HCT116 (cell line): ENCODE measurements around the gene RBCK1. TPM values are rescaled to one million over a fixed set of nuclear protein-coding genes. Genes with fewer than 3 reads are reported as not detected.
A peak's percentile ranks its signal among the peaks of the same experiment; 100 is the strongest.

Experiments
- ATAC-seq: fragments of 200-7000 bp; cut with Tn5 transposase; 2 replicates; pipeline ENCODE4 v1.9.1; 2020; ENCODE audit warnings: mild to moderate bottlenecking, moderate library complexity
- BruUV-seq: library from RNA; stranded (reverse); fragments of 400-500 nt; replicated peaks from 2 replicates; lab custom pipeline; 2021; lab: Mats Ljungman, UMichigan
- CTCF ChIA-PET: fragments of 300-600 bp; sonication (Branson Sonifier 250); formaldehyde crosslinking; loops from one replicate; lab custom pipeline; 2021; ENCODE audit warnings: antibody characterized with exemption; lab: Charles Lee
- POLR2A ChIA-PET: fragments of 300-600, 350-600 bp; sonication (Branson Sonifier 250); formaldehyde crosslinking; loops from one replicate; lab custom pipeline; 2021; ENCODE audit warnings: antibody characterized with exemption; lab: Charles Lee
- RAD21 ChIA-PET, 2 experiments: fragments of 300-600 bp; sonication (Branson Sonifier 250); formaldehyde crosslinking; loops; one replicate each; lab custom pipeline; 2023; ENCODE audit warnings: low total read pairs in 2 of 2; ENCODE audit not compliant: uncharacterized antibody in 2 of 2, unreplicated experiment in 2 of 2, low non-redundant PET in 1 of 2; lab: Charles Lee
- DNase-seq: peaks from one replicate; pipeline ENCODE4 v3.0.0-alpha.2; 2010; ENCODE audit warnings: low read depth, low spot score
- H2AFZ ChIP-seq: fragments of 200-600 bp; shearing (Covaris generic), sonication (generic); 2 replicates; pipeline ENCODE4 v1.6.1; 2017; ENCODE audit warnings: low read depth, mixed run types, mixed read lengths, antibody characterized with exemption, low read length; ENCODE audit not compliant: poor library complexity, severe bottlenecking
- H3K27ac ChIP-seq: 2 replicates; pipeline ENCODE4 v1.5.1; 2012; ENCODE audit warnings: low read depth, low read length
- H3K27me3 ChIP-seq: fragments of 200-600 bp; sonication (generic); 2 replicates; pipeline ENCODE4 v1.6.1; 2016; ENCODE audit warnings: mixed run types, low read length, mixed read lengths; ENCODE audit not compliant: insufficient read depth
- H3K36me3 ChIP-seq, 2 experiments: fragments of 200-500 bp in 1 of 2; fragments of 200-600 bp in 1 of 2; sonication (Bioruptor generic) in 1 of 2; sonication (generic) in 1 of 2; 2 replicates each; pipeline versions ENCODE4 v1.5.1 to v1.6.1; 2014 to 2016; ENCODE audit warnings: low read length in 2 of 2, inconsistent platforms in 1 of 2, mixed read lengths in 1 of 2, mixed run types in 1 of 2; ENCODE audit not compliant: insufficient read depth in 2 of 2, control insufficient read depth in 1 of 2
- H3K4me1 ChIP-seq, 2 experiments: fragments of 200-600 bp in 1 of 2; sonication (generic) in 1 of 2; 2 replicates each; pipeline versions ENCODE4 v1.5.1 to v1.6.1; 2012 to 2017; ENCODE audit warnings: low read length in 2 of 2, inconsistent platforms in 1 of 2, mild to moderate bottlenecking in 1 of 2, mixed read lengths in 1 of 2, mixed run types in 1 of 2, moderate library complexity in 1 of 2; ENCODE audit not compliant: insufficient read depth in 2 of 2, control insufficient read depth in 1 of 2
- H3K4me2 ChIP-seq: fragments of 200-600 bp; sonication (generic); 2 replicates; pipeline ENCODE4 v1.6.1; 2017; ENCODE audit warnings: mixed run types, low read length, mixed read lengths
- H3K4me3 ChIP-seq, 2 experiments: fragments of 200-600 bp in 1 of 2; sonication (generic) in 1 of 2; replicated peaks in 1 of 2; 2 replicates each; pipeline ENCODE4 v1.5.1; 2011 to 2016; ENCODE audit warnings: low read length in 2 of 2, control low read depth in 1 of 2, low read depth in 1 of 2, mild to moderate bottlenecking in 1 of 2, mixed read lengths in 1 of 2, mixed run types in 1 of 2
- H3K79me2 ChIP-seq: fragments of 200-600 bp; sonication (generic); 2 replicates; pipeline ENCODE4 v1.6.1; 2017; ENCODE audit warnings: mild to moderate bottlenecking, mixed run types, low read length, moderate library complexity, mixed read lengths; ENCODE audit not compliant: insufficient read depth
- H3K9ac ChIP-seq: fragments of 200-600 bp; sonication (generic); 2 replicates; pipeline ENCODE4 v1.6.1; 2016; ENCODE audit warnings: low read length, mixed read lengths
- H3K9me2 ChIP-seq: fragments of 200-600 bp; sonication (generic), shearing (Covaris generic); 2 replicates; pipeline ENCODE4 v1.6.1; 2017; ENCODE audit warnings: mixed run types, mild to moderate bottlenecking, moderate library complexity; ENCODE audit not compliant: insufficient read depth
- H3K9me3 ChIP-seq, 2 experiments: fragments of 200-500 bp in 1 of 2; fragments of 200-600 bp in 1 of 2; sonication (Bioruptor generic) in 1 of 2; sonication (generic) in 1 of 2; 2 replicates each; pipeline ENCODE4 v1.6.1; 2014 to 2017; ENCODE audit warnings: low read length in 2 of 2, mixed read lengths in 2 of 2, inconsistent platforms in 1 of 2, low read depth in 1 of 2, mild to moderate bottlenecking in 1 of 2, mixed run types in 1 of 2, moderate library complexity in 1 of 2; ENCODE audit not compliant: control insufficient read depth in 1 of 2, insufficient read depth in 1 of 2
- H4K20me1 ChIP-seq: fragments of 200-600 bp; sonication (generic), shearing (Covaris generic); 2 replicates; pipeline ENCODE4 v1.6.1; 2017; ENCODE audit warnings: mixed run types, mild to moderate bottlenecking, moderate library complexity; ENCODE audit not compliant: insufficient read depth
- ATF3 ChIP-seq: IDR thresholded peaks from 2 replicates; pipeline ENCODE4 v1.6.1; 2012
- CEBPB ChIP-seq: IDR thresholded peaks from 2 replicates; pipeline ENCODE4 v1.6.1; 2012; ENCODE audit warnings: low read depth
- ELF1 ChIP-seq: IDR thresholded peaks from 2 replicates; pipeline ENCODE4 v1.6.1; 2012; ENCODE audit warnings: low read depth, borderline replicate concordance
- POLR2A ChIP-seq: IDR thresholded peaks from 2 replicates; pipeline ENCODE4 v1.7.0; 2011; ENCODE audit warnings: borderline replicate concordance; ENCODE audit not compliant: insufficient read depth, insufficient read length; ENCODE audit errors: extremely low read depth
- POLR2AphosphoS5 ChIP-seq: IDR thresholded peaks from 2 replicates; pipeline ENCODE4 v1.6.1; 2011; ENCODE audit warnings: mild to moderate bottlenecking, low read depth, low read length, moderate library complexity
- SP1 ChIP-seq: IDR thresholded peaks from 2 replicates; pipeline ENCODE4 v1.6.1; 2012; ENCODE audit warnings: low read depth
- TCF7L2 ChIP-seq: IDR thresholded peaks from 2 replicates; pipeline ENCODE4 v1.7.0; 2011; ENCODE audit warnings: borderline replicate concordance, inconsistent platforms; ENCODE audit not compliant: insufficient read depth, insufficient read length; ENCODE audit errors: extremely low read depth
- ZBTB33 ChIP-seq: IDR thresholded peaks from 2 replicates; pipeline ENCODE4 v1.6.1; 2011; ENCODE audit warnings: mild to moderate bottlenecking, low read length, moderate library complexity; ENCODE audit not compliant: insufficient replicate concordance; ENCODE audit errors: extremely low read depth
- intact Hi-C: fragments of 100-400 bp; cut with micrococcal nuclease; formaldehyde crosslinking; loops from 2 replicates; pipeline ENCODE4 v1.10.0; 2022
- total RNA-seq: library from RNA; stranded (reverse); gene quantifications from one replicate; pipeline ENCODE4 v1.2.1, GENCODE V29; 2021; ENCODE audit not compliant: unreplicated experiment

RBCK1 gene
- total RNA-seq, 1 experiment from 2014 or later: 180 TPM

- Histone ChIP-seq H3K9me2 (no peaks in the 10 kb centered on the region), H3K4me3 (peak overlapping the region; percentile 82 to 89), H3K27me3 (no peaks in the 10 kb centered on the region), H3K36me3 (no peaks in the 10 kb centered on the region), H3K79me2 (peaks cover 44% of the 10 kb centered on the region), H3K9ac (peak overlapping the region; percentile 89), H3K27ac (peak overlapping the region; percentile 87), H2AFZ (no peak overlapping the region), H3K9me3 (no peaks in the 10 kb centered on the region), H3K4me2 (peak overlapping the region; percentile 90), H4K20me1 (no peaks in the 10 kb centered on the region), H3K4me1 (peaks cover 30 to 32% of the 10 kb centered on the region in 2 experiments)
- BruUV-seq: no TSS peak
- ChIA-PET RAD21 (interaction anchor here in 1 of 2 experiments (0.7 to 1.0 kb wide), 2 partner anchors 19 to 50 kb away, joined by 3 to 4 read pairs; no protein-coding TSS in a partner anchor), CTCF (interaction anchor here (1.0 to 1.4 kb wide), 3 partner anchors 10 to 357 kb away, joined by 3 to 6 read pairs (median 3); no protein-coding TSS in a partner anchor), POLR2A (interaction anchor here (0.8 to 29.0 kb wide), 6 partner anchors 17 to 57 kb away, joined by 3 to 779 read pairs (median 8); partner anchors contain the start of genes NRSN2, RBCK1 and SOX12)
- intact Hi-C loops: loop anchor here (2.0 kb wide), 1 partner anchor 21 kb away; no protein-coding TSS in a partner anchor
- DNase-seq (peak; percentile 61), ATAC-seq (peak; percentile 70)
- TF ChIP-seq POLR2A (no peak), ELF1 (no peak), SP1 (no peak), POLR2AphosphoS5 (peak; percentile 78), ZBTB33 (no peak), CEBPB (no peak), TCF7L2 (peak; percentile 94), ATF3 (no peak)
- TF ChIP-seq, all 23 proteins: peak for 2
Measured at GRCh38 chr20:381581-382290, 26.4 kb upstream of the RBCK1 start.
